ENCODE data around the gene POLA1. TPM values are rescaled to one million over a fixed set of nuclear protein-coding genes. Genes with fewer than 3 reads are reported as not detected.

The POLA1 gene
- total RNA-seq, 4 donors from 2014 or later = 1.2 to 9.1 (median 5.4) TPM

GRCh38 chrX:24763989-24764388 lies 70.3 kb downstream of the POLA1 start:
- Histone ChIP-seq H3K4me1 (no peaks in the 10 kb centered on the region), H3K27me3 (no peaks in the 10 kb centered on the region), H3K36me3 (no peaks in the 10 kb centered on the region), H3K4me3 (no peak overlapping the region), H3K9me3 (no peaks in the 10 kb centered on the region), H3K27ac (no peak overlapping the region)
- TF ChIP-seq CTCF (IDR thresholded peaks at IDR 0.05) (no peak), EP300 (IDR thresholded peaks at IDR 0.05; ENCODE audit: low read depth) (no peak), POLR2A (IDR thresholded peaks at IDR 0.05) (no peak), POLR2AphosphoS5 (IDR thresholded peaks at IDR 0.05) (no peak)
- 69% methylated on average over 3 of the region's 3 CpGs; no CpG with 5 or more reads in 1 of the 2 donors for WGBS, 2 donors (ENCODE audit: low coverage in 1 of 2)
- no peak for DNase-seq
- in situ Hi-C loops (cut with MboI; ENCODE audit: low pct_ligation_motif_present in 1 of 4, low pct_unique_long_range_greater_than_20kb in 1 of 4, low sequenced_read_pairs in 3 of 4) (no loop called here), intact Hi-C loops (cut with DNase I; ENCODE audit: low total_unique reads) (no loop called here)

- in situ Hi-C loops (cut with MboI; ENCODE audit: low pct_ligation_motif_present in 1 of 4, low pct_unique_long_range_greater_than_20kb in 1 of 4, low sequenced_read_pairs in 3 of 4) = no loop called here
- WGBS, 2 donors (ENCODE audit: low coverage in 1 of 2) = 87 to 100% methylated on average over 1 of the region's 1 CpG
Measured at GRCh38 chrX:24767557-24767956, 73.8 kb downstream of the POLA1 start.

GRCh38 chrX:24768556-24768955 lies 74.8 kb downstream of the POLA1 start:
- 85% methylated on average over 5 of the region's 5 CpGs; no CpG with 5 or more reads in 1 of the 2 donors for WGBS, 2 donors (ENCODE audit: low coverage in 1 of 2)
- in situ Hi-C loops (cut with MboI; ENCODE audit: low pct_ligation_motif_present in 1 of 4, low pct_unique_long_range_greater_than_20kb in 1 of 4, low sequenced_read_pairs in 3 of 4) (no loop called here), intact Hi-C loops (cut with DNase I; ENCODE audit: low total_unique reads) (no loop called here)
- Histone ChIP-seq H3K27ac (no peak overlapping the region), H3K4me3 (no peak overlapping the region), H3K4me1 (no peaks in the 10 kb centered on the region), H3K9me3 (no peaks in the 10 kb centered on the region), H3K36me3 (no peaks in the 10 kb centered on the region), H3K27me3 (no peaks in the 10 kb centered on the region)
- DNase-seq = no peak
- no peak for TF ChIP-seq CTCF (IDR thresholded peaks at IDR 0.05)
- TF ChIP-seq POLR2A (IDR thresholded peaks at IDR 0.05) = no peak
- TF ChIP-seq EP300 (IDR thresholded peaks at IDR 0.05; ENCODE audit: low read depth) = no peak
- TF ChIP-seq POLR2AphosphoS5 (IDR thresholded peaks at IDR 0.05) = no peak

More at GRCh38 chrX:24767557-24767956, 73.8 kb downstream of the POLA1 start:
- no peak overlapping the region for H3K4me3 ChIP-seq
- H3K4me1 ChIP-seq = no peaks in the 10 kb centered on the region
- H3K9me3 ChIP-seq = no peaks in the 10 kb centered on the region
- no peaks in the 10 kb centered on the region for H3K27me3 ChIP-seq
- no peak for DNase-seq
- TF ChIP-seq POLR2AphosphoS5 (IDR thresholded peaks at IDR 0.05) (no peak), POLR2A (IDR thresholded peaks at IDR 0.05) (no peak), EP300 (IDR thresholded peaks at IDR 0.05; ENCODE audit: low read depth) (no peak), CTCF (IDR thresholded peaks at IDR 0.05) (no peak)
- no peak overlapping the region for H3K27ac ChIP-seq
- no peaks in the 10 kb centered on the region for H3K36me3 ChIP-seq
- intact Hi-C loops (cut with DNase I; ENCODE audit: low total_unique reads) = no loop called here

GRCh38 chrX:24774650-24775049 lies 80.9 kb downstream of the POLA1 start:
- in situ Hi-C loops (cut with MboI; ENCODE audit: low pct_ligation_motif_present in 1 of 4, low pct_unique_long_range_greater_than_20kb in 1 of 4, low sequenced_read_pairs in 3 of 4) = no loop called here
- Histone ChIP-seq H3K4me3 (no peak overlapping the region), H3K27me3 (no peaks in the 10 kb centered on the region), H3K9me3 (no peaks in the 10 kb centered on the region), H3K36me3 (no peaks in the 10 kb centered on the region), H3K27ac (no peak overlapping the region), H3K4me1 (no peaks in the 10 kb centered on the region)
- TF ChIP-seq CTCF (IDR thresholded peaks at IDR 0.05) (no peak), POLR2A (IDR thresholded peaks at IDR 0.05) (no peak)
- intact Hi-C loops (cut with DNase I; ENCODE audit: low total_unique reads) = no loop called here
- no peak for DNase-seq
- WGBS, 2 donors (ENCODE audit: low coverage in 1 of 2) = 62 to 83% methylated on average over 1 to 2 of the region's 2 CpGs

Data from transverse colon (tissue), 4 donors.